Activated CD8-positive, alpha-beta T cell treated with anti-CD3 and anti-CD28 coated beads, Interleukin-2, amount 10 ng/mL, durations not matched to agents 7 days and 5 days (primary cell): Measurements from ENCODE around the gene DBNL. TPM values are rescaled to one million over a fixed set of nuclear protein-coding genes. Genes with fewer than 3 reads are reported as not detected.

ENCODE experiments used
- ATAC-seq: fragments of 150-1000 bp; cut with Tn5 transposase; one replicate; pipeline ENCODE4 v1.10.0; 2021; ENCODE audit warnings: moderate library complexity
- CTCF ChIA-PET: fragments of 350-600 bp; sonication (Branson Sonifier 250); formaldehyde crosslinking; loops from one replicate; lab custom pipeline; 2021; ENCODE audit warnings: antibody characterized with exemption; lab: Charles Lee
- POLR2A ChIA-PET: fragments of 350-600 bp; sonication (Branson Sonifier 250); formaldehyde crosslinking; loops from one replicate; lab custom pipeline; 2021; ENCODE audit warnings: antibody characterized with exemption; lab: Charles Lee
- DNase-seq: peaks from one replicate; pipeline ENCODE4 v3.0.0-alpha.2; 2020
- H3K27ac Mint-ChIP-seq: one replicate; pipeline ENCODE4 v1.8.0; 2021; ENCODE audit warnings: mild to moderate bottlenecking, mixed read lengths
- H3K27me3 Mint-ChIP-seq: one replicate; pipeline ENCODE4 v1.8.0; 2021; ENCODE audit warnings: low read depth, mixed read lengths
- H3K36me3 Mint-ChIP-seq: one replicate; pipeline ENCODE4 v1.8.0; 2021; ENCODE audit warnings: low read depth, mixed read lengths
- H3K4me1 Mint-ChIP-seq: one replicate; pipeline ENCODE4 v1.8.0; 2021; ENCODE audit warnings: low read depth, mixed read lengths
- H3K4me3 Mint-ChIP-seq: one replicate; pipeline ENCODE4 v1.8.0; 2021; ENCODE audit warnings: mild to moderate bottlenecking, mixed read lengths
- H3K9me3 Mint-ChIP-seq: one replicate; pipeline ENCODE4 v1.8.0; 2022; ENCODE audit warnings: mixed read lengths; ENCODE audit not compliant: insufficient read depth
- microRNA-seq: library from miRNA; unstranded; fragments of <30 nt; microRNA quantifications from one replicate; pipeline ENCODE4 v1.2.0, GENCODE V29; 2022
- total RNA-seq, 2 experiments: library from RNA; stranded (reverse); gene quantifications; one replicate each; pipeline ENCODE4 v1.2.3, GENCODE V29; 2021

DBNL gene
- total RNA-seq, 2 experiments from 2014 or later, result 165 to 166 TPM

- Mint-ChIP-seq H3K4me1 (peaks cover under 1% of the 10 kb centered on the region), H3K27ac (no peak overlapping the region), H3K9me3 (no peaks in the 10 kb centered on the region), H3K27me3 (no peaks in the 10 kb centered on the region), H3K4me3 (no peak overlapping the region), H3K36me3 (peaks cover 14% of the 10 kb centered on the region)
- CTCF ChIA-PET, result interaction anchor here (2.1 kb wide), 1 partner anchor 12 kb away, joined by 6 read pairs; the partner anchor contains the start of gene POLD2
- ATAC-seq (no peak), DNase-seq (no peak)
- POLR2A ChIA-PET, result interaction anchor here (1.2 kb wide), 1 partner anchor 43 kb away, joined by 4 read pairs; no protein-coding TSS in a partner anchor
These were observed 66.5 kb downstream of the DBNL start for GRCh38 chr7:44110719-44111635.

Small RNA genes within 50 kb of the gene (microRNA-seq; reads per million reads assigned to microRNA genes)
- gene MIR6837 (2.3 reads per million), gene MIR6838 (not detected)

Other genes with a start within 250 kb of the DBNL start
- 10 to 100 TPM; 88.5 to 91.3 TPM for gene MRPS24, start 175.2 kb upstream of the DBNL start, total RNA-seq
- gene URGCP, start 138.1 kb upstream of the DBNL start, total RNA-seq, result 10 to 100 TPM; 24.1 to 24.7 TPM
- 1 to 10 TPM; 6.3 to 6.8 TPM for gene UBE2D4, start 118.3 kb upstream of the DBNL start, total RNA-seq
- gene SPDYE1, start 46.8 kb upstream of the DBNL start, total RNA-seq, result not detected
- under 1 TPM; 0.34 to 0.68 TPM for gene PGAM2, start 20.9 kb downstream of the DBNL start, total RNA-seq
- gene POLM, start 37.8 kb downstream of the DBNL start, total RNA-seq, result 10 to 100 TPM; 37.3 to 37.9 TPM
- 10 to 100 TPM; 13.0 to 15.7 TPM for gene AEBP1, start 59.6 kb downstream of the DBNL start, total RNA-seq
- 100 to 1,000 TPM; 134 to 135 TPM for gene POLD2, start 78.8 kb downstream of the DBNL start, total RNA-seq
- gene MYL7, start 96.6 kb downstream of the DBNL start, total RNA-seq, result not detected
- not detected for gene GCK, start 144.7 kb downstream of the DBNL start, total RNA-seq
- gene YKT6, start 156.3 kb downstream of the DBNL start, total RNA-seq, result 10 to 100 TPM; 64.5 to 70.2 TPM